H9 (cell line): ENCODE results near the gene DIAPH2. TPM values are rescaled to one million over a fixed set of nuclear protein-coding genes. Genes with fewer than 3 reads are reported as not detected.

ENCODE experiments used
- DNase-seq: peaks from one replicate; pipeline ENCODE4 v3.0.0-alpha.2; 2017
- H2AFZ ChIP-seq: one replicate; pipeline ENCODE4 v1.6.1; 2013; ENCODE audit warnings: mild to moderate bottlenecking, low read length, control low read depth, moderate library complexity
- H2AK5ac ChIP-seq: 2 replicates; pipeline ENCODE4 v1.6.1; 2013; ENCODE audit warnings: low read length, control low read depth, mixed read lengths; ENCODE audit not compliant: insufficient read length
- H2BK120ac ChIP-seq: one replicate; pipeline ENCODE4 v1.6.1; 2013; ENCODE audit warnings: low read depth, mild to moderate bottlenecking, low read length, control low read depth, inconsistent platforms; ENCODE audit not compliant: poor library complexity, severe bottlenecking
- H2BK12ac ChIP-seq: 2 replicates; pipeline ENCODE4 v1.6.1; 2013; ENCODE audit warnings: low read length, control low read depth, mixed read lengths, low read depth; ENCODE audit not compliant: insufficient read length
- H2BK15ac ChIP-seq: 2 replicates; pipeline ENCODE4 v1.6.1; 2013; ENCODE audit warnings: low read depth, low read length, control low read depth
- H2BK20ac ChIP-seq: one replicate; pipeline ENCODE4 v1.6.1; 2013; ENCODE audit warnings: low read depth, mild to moderate bottlenecking, low read length, control low read depth, inconsistent platforms; ENCODE audit not compliant: poor library complexity, severe bottlenecking
- H2BK5ac ChIP-seq: 2 replicates; pipeline ENCODE4 v1.6.1; 2013; ENCODE audit warnings: low read length, control low read depth, mixed read lengths; ENCODE audit not compliant: insufficient read length
- H3K14ac ChIP-seq: 2 replicates; pipeline ENCODE4 v1.6.1; 2013; ENCODE audit warnings: low read length, control low read depth; ENCODE audit not compliant: insufficient read depth
- H3K18ac ChIP-seq: 2 replicates; pipeline ENCODE4 v1.6.1; 2013; ENCODE audit warnings: low read depth, mild to moderate bottlenecking, mixed read lengths, low read length, control low read depth; ENCODE audit not compliant: insufficient read length
- H3K23ac ChIP-seq: 2 replicates; pipeline ENCODE4 v1.6.1; 2013; ENCODE audit warnings: low read length, control low read depth, mixed read lengths, low read depth; ENCODE audit not compliant: insufficient read length
- H3K23me2 ChIP-seq: 2 replicates; pipeline ENCODE4 v1.6.1; 2013; ENCODE audit warnings: low read depth, mild to moderate bottlenecking, mixed read lengths, low read length, control low read depth; ENCODE audit not compliant: insufficient read length, poor library complexity, severe bottlenecking
- H3K27ac ChIP-seq: 2 replicates; pipeline ENCODE4 v1.5.1; 2013; ENCODE audit warnings: low read length, control low read depth, mixed read lengths, low read depth; ENCODE audit not compliant: insufficient read length
- H3K27me3 ChIP-seq: 2 replicates; pipeline ENCODE4 v1.6.1; 2013; ENCODE audit warnings: low read length, control low read depth, inconsistent platforms; ENCODE audit not compliant: insufficient read depth
- H3K4ac ChIP-seq: 2 replicates; pipeline ENCODE4 v1.6.1; 2013; ENCODE audit warnings: low read depth, mild to moderate bottlenecking, control low read depth, inconsistent platforms, low read length, moderate library complexity
- H3K4me1 ChIP-seq: 2 replicates; pipeline ENCODE4 v1.6.1; 2013; ENCODE audit warnings: low read length, control low read depth, inconsistent platforms; ENCODE audit not compliant: insufficient read depth
- H3K4me2 ChIP-seq: 2 replicates; pipeline ENCODE4 v1.6.1; 2013; ENCODE audit warnings: low read length, control low read depth, mixed read lengths; ENCODE audit not compliant: insufficient read length, insufficient read depth
- H3K56ac ChIP-seq: 2 replicates; pipeline ENCODE4 v1.6.1; 2013; ENCODE audit warnings: low read depth, mild to moderate bottlenecking, mixed read lengths, low read length, control low read depth; ENCODE audit not compliant: insufficient read length
- H3K79me1 ChIP-seq: 2 replicates; pipeline ENCODE4 v1.6.1; 2013; ENCODE audit warnings: low read depth, mild to moderate bottlenecking, moderate library complexity, low read length, control low read depth, inconsistent platforms; ENCODE audit not compliant: insufficient read depth, poor library complexity, severe bottlenecking
- H3K79me2 ChIP-seq: 2 replicates; pipeline ENCODE4 v1.6.1; 2013; ENCODE audit warnings: low read length, control low read depth, inconsistent platforms; ENCODE audit not compliant: insufficient read depth
- H3K9ac ChIP-seq: 2 replicates; pipeline ENCODE4 v1.6.1; 2013; ENCODE audit warnings: low read length, control low read depth, mixed read lengths; ENCODE audit not compliant: insufficient read length; ENCODE audit errors: extremely low read depth
- H3K9me3 ChIP-seq: one replicate; pipeline ENCODE4 v1.6.1; 2013; ENCODE audit warnings: low read depth, low read length, inconsistent platforms; ENCODE audit not compliant: control insufficient read depth
- H3T11ph ChIP-seq: one replicate; pipeline ENCODE4 v1.6.1; 2013; ENCODE audit warnings: mild to moderate bottlenecking, low read length, control low read depth, inconsistent platforms
- H4K20me1 ChIP-seq: one replicate; pipeline ENCODE4 v1.6.1; 2013; ENCODE audit not compliant: control insufficient read depth, insufficient read length, insufficient read depth
- H4K5ac ChIP-seq: 2 replicates; pipeline ENCODE4 v1.6.1; 2013; ENCODE audit warnings: low read depth, mild to moderate bottlenecking, mixed read lengths, low read length, control low read depth; ENCODE audit not compliant: insufficient read length
- H4K8ac ChIP-seq: replicated peaks from 2 replicates; pipeline ENCODE4 v1.6.1; 2013; ENCODE audit warnings: low read length, control low read depth, mixed read lengths, low read depth; ENCODE audit not compliant: insufficient read length
- H4K91ac ChIP-seq: 2 replicates; pipeline ENCODE4 v1.6.1; 2013; ENCODE audit warnings: low read depth, mild to moderate bottlenecking, moderate library complexity, mixed read lengths, low read length, control low read depth; ENCODE audit not compliant: insufficient read length
- H3K27ac Mint-ChIP-seq, 3 experiments: 2 replicates in 2 of 3; 3 replicates in 1 of 3; pipeline ENCODE4 v1.8.0; 2020 to 2021; ENCODE audit warnings: mixed read lengths in 3 of 3, mild to moderate bottlenecking in 1 of 3, moderate library complexity in 1 of 3
- H3K27me3 Mint-ChIP-seq: 2 replicates; pipeline ENCODE4 v1.8.0; 2021; ENCODE audit warnings: low read depth, mild to moderate bottlenecking, moderate library complexity, mixed read lengths
- H3K36me3 Mint-ChIP-seq, 3 experiments: 2 replicates in 2 of 3; 3 replicates in 1 of 3; pipeline ENCODE4 v1.8.0; 2020 to 2021; ENCODE audit warnings: low read depth in 3 of 3, mixed read lengths in 3 of 3; ENCODE audit not compliant: insufficient read depth in 1 of 3
- H3K4me1 Mint-ChIP-seq, 2 experiments: 2 replicates each; pipeline ENCODE4 v1.8.0; 2020; ENCODE audit warnings: mixed read lengths in 2 of 2
- H3K4me3 Mint-ChIP-seq, 2 experiments: 2 replicates in 1 of 2; 3 replicates in 1 of 2; pipeline ENCODE4 v1.8.0; 2020 to 2021; ENCODE audit warnings: mild to moderate bottlenecking in 2 of 2, mixed read lengths in 2 of 2, moderate library complexity in 1 of 2
- H3K9me3 Mint-ChIP-seq, 2 experiments: 2 replicates in 1 of 2; 3 replicates in 1 of 2; pipeline ENCODE4 v1.8.0; 2020; ENCODE audit warnings: mild to moderate bottlenecking in 2 of 2, mixed read lengths in 2 of 2, moderate library complexity in 1 of 2
- CTCF ChIP-seq: fragments of 200-600 bp; sonication (generic); conservative IDR thresholded peaks from 3 replicates; pipeline ENCODE4 v1.8.0; 2021; ENCODE audit warnings: antibody characterized with exemption, mild to moderate bottlenecking
- WGBS: extraction: QIAGEN DNeasy Blood & Tissue Kit; methylation state at CpG from one replicate; pipeline ENCODE4 v1.1.7; 2013; ENCODE audit warnings: missing lambda C conversion rate, low lambda C conversion rate, mixed read lengths; ENCODE audit not compliant: insufficient read length; ENCODE audit errors: extremely low coverage; 5-methylcytosine and 5-hydroxymethylcytosine counted together
- total RNA-seq: library from RNA; stranded (reverse); gene quantifications from 2 replicates; pipeline ENCODE4 v1.2.1, GENCODE V29; 2021

DIAPH2 gene
- total RNA-seq, 1 experiment from 2014 or later: 45.4 TPM

DNA sequence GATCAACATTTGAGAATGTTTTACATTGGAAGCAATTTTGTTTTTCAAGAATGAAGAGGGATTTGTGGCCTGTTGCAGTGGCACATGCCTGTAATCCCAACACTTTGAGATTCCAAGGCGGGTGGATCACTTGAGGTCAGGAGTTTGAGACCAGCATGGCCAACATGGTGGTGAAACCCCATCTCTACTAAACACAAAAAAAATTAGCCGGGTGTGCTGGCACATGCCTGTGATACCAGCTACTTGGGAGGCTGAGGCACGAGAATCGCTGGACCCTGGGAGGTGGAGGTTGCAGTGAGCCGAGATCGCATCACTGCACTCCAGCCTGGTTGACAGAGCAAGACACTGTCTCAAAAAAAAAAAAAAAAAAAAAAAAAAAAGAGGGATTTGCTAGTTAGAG lies 326.9 kb downstream of the DIAPH2 start:
- WGBS: no CpG with 5 or more reads among the region's 6 CpGs
- H3K27me3 Mint-ChIP-seq: no peaks in the 10 kb centered on the region
- no peaks in the 10 kb centered on the region for H3K9me3 ChIP-seq
- H3K4me2 ChIP-seq: no peak overlapping the region
- H2BK20ac ChIP-seq: no peak overlapping the region
- H3K23me2 ChIP-seq: no peaks in the 10 kb centered on the region
- no peak overlapping the region for H3T11ph ChIP-seq
- H3K79me2 ChIP-seq: no peaks in the 10 kb centered on the region
- H3K14ac ChIP-seq: no peak overlapping the region
- no peaks in the 10 kb centered on the region for H3K4me1 Mint-ChIP-seq
- H2BK12ac ChIP-seq: no peak overlapping the region
- no peak overlapping the region for H2BK15ac ChIP-seq
- H4K8ac ChIP-seq: no peak overlapping the region
- no peak overlapping the region for H3K56ac ChIP-seq
- no peaks in the 10 kb centered on the region for H3K9me3 Mint-ChIP-seq
- H2AFZ ChIP-seq: no peak overlapping the region
- no peaks in the 10 kb centered on the region for H3K27me3 ChIP-seq
- TF ChIP-seq CTCF: no peak
- H4K91ac ChIP-seq: no peak overlapping the region
- no peaks in the 10 kb centered on the region; the same call in 1 of the 2 replicates for H3K4me1 ChIP-seq
- no peak overlapping the region for H3K27ac ChIP-seq
- no peak overlapping the region for H3K4me3 Mint-ChIP-seq
- H3K36me3 Mint-ChIP-seq: no peaks in the 10 kb centered on the region
- no peak overlapping the region for H3K18ac ChIP-seq
- H4K20me1 ChIP-seq: no peaks in the 10 kb centered on the region
- H2AK5ac ChIP-seq: no peak overlapping the region
- no peak overlapping the region for H3K23ac ChIP-seq
- H3K4ac ChIP-seq: no peak overlapping the region
- H4K5ac ChIP-seq: no peak overlapping the region
- no peak overlapping the region for H2BK5ac ChIP-seq
- H2BK120ac ChIP-seq: no peak overlapping the region
- no peaks in the 10 kb centered on the region for H3K79me1 ChIP-seq
- H3K9ac ChIP-seq: no peak overlapping the region
- no peak overlapping the region for H3K27ac Mint-ChIP-seq
- DNase-seq: no peak
